ENCODE data around the gene TCF12.

TCF12 gene

DNA sequence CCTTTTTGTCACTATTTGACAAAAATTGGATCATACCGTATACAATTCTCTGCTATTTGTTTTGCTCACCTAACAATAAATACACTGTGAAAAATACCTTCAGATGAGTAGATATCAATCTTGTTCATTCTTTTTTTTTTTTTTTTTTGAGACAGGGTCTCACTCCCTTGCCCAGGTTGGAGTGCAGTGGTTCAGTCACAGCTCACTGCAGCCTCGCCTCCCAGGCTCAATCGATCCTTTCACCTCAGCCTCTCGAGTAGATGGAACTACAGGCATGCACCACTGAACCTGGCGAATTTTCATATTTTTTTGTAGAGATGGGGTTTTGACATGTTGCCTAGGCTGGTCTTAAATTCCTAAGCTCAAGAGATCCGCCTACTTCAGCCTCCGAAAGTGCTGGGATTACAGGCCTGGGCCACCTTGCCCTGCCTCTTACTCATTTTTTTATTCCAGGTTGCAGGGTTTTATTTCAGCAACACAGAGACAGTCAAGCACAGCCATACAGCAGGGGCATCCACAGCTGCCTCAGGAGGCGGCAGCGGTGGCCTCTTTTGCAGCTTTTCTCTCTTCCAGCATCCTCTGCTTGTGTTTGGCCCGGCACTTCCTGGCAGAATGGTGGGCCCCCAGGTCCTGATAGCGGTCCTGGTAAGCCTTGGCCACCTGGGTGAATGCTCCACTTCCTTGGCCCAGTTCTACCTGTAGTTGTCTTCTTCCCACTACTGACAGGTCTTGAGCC lies 406.7 kb downstream of the TCF12 start:
- Histone ChIP-seq H3K18ac (ENCODE audit: low read length) (peak overlapping the region; percentile 70), H3K36me3 (replicated peaks in 1 of 2; ENCODE audit: control insufficient read depth in 2 of 2, insufficient read depth in 2 of 2, low read length in 2 of 2) (no peaks in the 10 kb centered on the region), H2AFZ (ENCODE audit: low read length) (no peak overlapping the region), H3K14ac (ENCODE audit: low read length) (no peak overlapping the region), H3K79me1 (ENCODE audit: low read depth, low read length) (no peaks in the 10 kb centered on the region), H3K4me1 (ENCODE audit: control insufficient read depth in 2 of 2, insufficient read depth in 1 of 2, low read depth in 1 of 2, low read length in 2 of 2) (peaks cover 4 to 15% of the 10 kb centered on the region in 2 donors), H2BK15ac (ENCODE audit: low read length) (no peak overlapping the region), H3K23ac (ENCODE audit: low read depth, low read length, poor library complexity) (no peak overlapping the region), H3K4me3 (ENCODE audit: low read length in 2 of 2) (no peak overlapping the region), H3K27me3 (ENCODE audit: control insufficient read depth in 3 of 3, insufficient read depth in 3 of 3, low read depth in 1 of 3, low read length in 3 of 3) (peaks cover 0 to 8% (median 0%) of the 10 kb centered on the region in 3 experiments), H3K9ac (ENCODE audit: low read depth, low read length, poor library complexity) (no peak overlapping the region), H4K8ac (ENCODE audit: low read depth, low read length) (no peak overlapping the region), H2BK5ac (ENCODE audit: low read length) (peak overlapping the region; percentile 4), H2BK12ac (ENCODE audit: low read length) (no peak overlapping the region), H4K91ac (ENCODE audit: low read depth, low read length, poor library complexity) (no peak overlapping the region), H2AK5ac (ENCODE audit: low read depth, low read length) (no peak overlapping the region), H3K4ac (ENCODE audit: low read length) (no peak overlapping the region), H3K4me2 (ENCODE audit: insufficient read depth, low read length, poor library complexity, severe bottlenecking) (no peak overlapping the region), H3K9me3 (replicated peaks in 1 of 2; ENCODE audit: control insufficient read depth in 2 of 2, insufficient read depth in 1 of 2, low read depth in 1 of 2, low read length in 2 of 2) (no peaks in the 10 kb centered on the region), H2BK120ac (ENCODE audit: low read depth, low read length) (no peak overlapping the region), H3K27ac (replicated peaks; ENCODE audit: low read length) (no peak overlapping the region)
- no peak for DNase-seq (ENCODE audit: low spot score)
- WGBS, 2 donors (ENCODE audit: extremely low coverage in 2 of 2, insufficient read length in 2 of 2, insufficient replicate concordance in 1 of 2), result no CpG with 5 or more reads among the region's 11 CpGs

GRCh38 chr15:57326196-57326595 lies 407.8 kb downstream of the TCF12 start:
- no peak overlapping the region for H2BK120ac ChIP-seq (ENCODE audit: low read depth, low read length)

DNA sequence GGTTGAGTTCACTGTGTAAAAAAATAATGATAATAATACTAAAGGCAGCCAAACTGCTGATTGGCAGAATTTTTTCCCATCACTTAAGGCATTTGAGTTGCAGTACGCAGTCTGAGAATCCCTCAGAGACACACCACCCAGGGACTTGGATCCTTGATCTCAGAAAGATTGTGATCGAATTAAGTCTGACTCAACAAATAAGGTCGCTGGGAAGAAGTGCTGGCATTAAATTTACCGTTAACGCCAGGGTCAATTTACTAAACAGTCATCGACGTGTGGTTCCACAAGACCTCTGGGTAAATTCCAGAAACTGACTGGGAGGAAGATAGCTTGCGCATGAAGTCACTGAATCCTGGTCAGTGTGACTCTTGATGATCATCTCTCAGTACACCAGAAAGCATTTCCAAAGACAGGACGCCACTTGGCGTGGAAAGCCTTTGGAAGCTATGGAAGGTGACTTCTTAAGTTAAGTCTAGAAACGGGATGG lies 409.6 kb downstream of the TCF12 start:
- no peak overlapping the region for H3K18ac ChIP-seq (ENCODE audit: low read length)
- H3K79me1 ChIP-seq (ENCODE audit: low read depth, low read length), result no peaks in the 10 kb centered on the region
- no peak overlapping the region for H3K9ac ChIP-seq (ENCODE audit: low read depth, low read length, poor library complexity)
- no peak overlapping the region for H3K4me3 ChIP-seq (ENCODE audit: low read length in 2 of 2)
- no peak overlapping the region for H4K91ac ChIP-seq (ENCODE audit: low read depth, low read length, poor library complexity)
- H3K36me3 ChIP-seq (replicated peaks in 1 of 2; ENCODE audit: control insufficient read depth in 2 of 2, insufficient read depth in 2 of 2, low read length in 2 of 2), result no peaks in the 10 kb centered on the region
- H3K23ac ChIP-seq (ENCODE audit: low read depth, low read length, poor library complexity), result no peak overlapping the region
- DNase-seq (ENCODE audit: low spot score), result no peak
- H3K27me3 ChIP-seq (ENCODE audit: control insufficient read depth in 3 of 3, insufficient read depth in 3 of 3, low read depth in 1 of 3, low read length in 3 of 3), result peaks cover 0 to 8% (median 0%) of the 10 kb centered on the region in 3 experiments
- H4K8ac ChIP-seq (ENCODE audit: low read depth, low read length), result no peak overlapping the region
- no peak overlapping the region for H3K27ac ChIP-seq (replicated peaks; ENCODE audit: low read length)
- H3K4me1 ChIP-seq (ENCODE audit: control insufficient read depth in 2 of 2, insufficient read depth in 1 of 2, low read depth in 1 of 2, low read length in 2 of 2), result peaks cover 0 to 7% of the 10 kb centered on the region in 2 donors
- no peak overlapping the region for H3K14ac ChIP-seq (ENCODE audit: low read length)
- WGBS, 2 donors (ENCODE audit: extremely low coverage in 2 of 2, insufficient read length in 2 of 2, insufficient replicate concordance in 1 of 2), result no CpG with 5 or more reads among the region's 11 CpGs
- no peak overlapping the region for H2BK15ac ChIP-seq (ENCODE audit: low read length)
- H2BK12ac ChIP-seq (ENCODE audit: low read length), result no peak overlapping the region
- no peak overlapping the region for H2BK120ac ChIP-seq (ENCODE audit: low read depth, low read length)
- H2AK5ac ChIP-seq (ENCODE audit: low read depth, low read length), result no peak overlapping the region
- H2BK5ac ChIP-seq (ENCODE audit: low read length), result no peak overlapping the region
- no peak overlapping the region for H3K4me2 ChIP-seq (ENCODE audit: insufficient read depth, low read length, poor library complexity, severe bottlenecking)
- H3K9me3 ChIP-seq (replicated peaks in 1 of 2; ENCODE audit: control insufficient read depth in 2 of 2, insufficient read depth in 1 of 2, low read depth in 1 of 2, low read length in 2 of 2), result no peaks in the 10 kb centered on the region
- H2AFZ ChIP-seq (ENCODE audit: low read length), result no peak overlapping the region
- H3K4ac ChIP-seq (ENCODE audit: low read length), result no peak overlapping the region

More at GRCh38 chr15:57326196-57326595, 407.8 kb downstream of the TCF12 start:
- H3K18ac ChIP-seq (ENCODE audit: low read length), result peak overlapping the region; percentile 44
- H2AFZ ChIP-seq (ENCODE audit: low read length), result no peak overlapping the region
- H3K14ac ChIP-seq (ENCODE audit: low read length), result no peak overlapping the region
- H4K8ac ChIP-seq (ENCODE audit: low read depth, low read length), result no peak overlapping the region
- H3K23ac ChIP-seq (ENCODE audit: low read depth, low read length, poor library complexity), result peak overlapping the region; percentile 38
- H4K91ac ChIP-seq (ENCODE audit: low read depth, low read length, poor library complexity), result no peak overlapping the region
- no peak for DNase-seq (ENCODE audit: low spot score)
- H2BK5ac ChIP-seq (ENCODE audit: low read length), result no peak overlapping the region
- H2BK12ac ChIP-seq (ENCODE audit: low read length), result no peak overlapping the region
- no CpG with 5 or more reads among the region's 23 CpGs for WGBS, 2 donors (ENCODE audit: extremely low coverage in 2 of 2, insufficient read length in 2 of 2, insufficient replicate concordance in 1 of 2)
- H3K9me3 ChIP-seq (replicated peaks in 1 of 2; ENCODE audit: control insufficient read depth in 2 of 2, insufficient read depth in 1 of 2, low read depth in 1 of 2, low read length in 2 of 2), result no peaks in the 10 kb centered on the region
- peak overlapping the region; percentile 72 for H2AK5ac ChIP-seq (ENCODE audit: low read depth, low read length)
- peaks cover 0 to 15% of the 10 kb centered on the region in 2 donors for H3K4me1 ChIP-seq (ENCODE audit: control insufficient read depth in 2 of 2, insufficient read depth in 1 of 2, low read depth in 1 of 2, low read length in 2 of 2)
- H2BK15ac ChIP-seq (ENCODE audit: low read length), result peak overlapping the region; percentile 62
- H3K36me3 ChIP-seq (replicated peaks in 1 of 2; ENCODE audit: control insufficient read depth in 2 of 2, insufficient read depth in 2 of 2, low read length in 2 of 2), result no peaks in the 10 kb centered on the region
- no peak overlapping the region for H3K9ac ChIP-seq (ENCODE audit: low read depth, low read length, poor library complexity)
- H3K27me3 ChIP-seq (ENCODE audit: control insufficient read depth in 3 of 3, insufficient read depth in 3 of 3, low read depth in 1 of 3, low read length in 3 of 3), result peaks cover 0 to 8% (median 0%) of the 10 kb centered on the region in 3 experiments
- H3K4me3 ChIP-seq (ENCODE audit: low read length in 2 of 2), result no peak overlapping the region
- no peaks in the 10 kb centered on the region for H3K79me1 ChIP-seq (ENCODE audit: low read depth, low read length)
- no peak overlapping the region for H3K4ac ChIP-seq (ENCODE audit: low read length)
- H3K27ac ChIP-seq (replicated peaks; ENCODE audit: low read length), result no peak overlapping the region
- H3K4me2 ChIP-seq (ENCODE audit: insufficient read depth, low read length, poor library complexity, severe bottlenecking), result no peak overlapping the region

GRCh38 chr15:57328479-57328878 lies 410.0 kb downstream of the TCF12 start:
- H3K36me3 ChIP-seq (replicated peaks in 1 of 2; ENCODE audit: control insufficient read depth in 2 of 2, insufficient read depth in 2 of 2, low read length in 2 of 2), result no peaks in the 10 kb centered on the region
- H2BK15ac ChIP-seq (ENCODE audit: low read length), result no peak overlapping the region
- H3K27me3 ChIP-seq (ENCODE audit: control insufficient read depth in 3 of 3, insufficient read depth in 3 of 3, low read depth in 1 of 3, low read length in 3 of 3), result peaks cover 0 to 8% (median 0%) of the 10 kb centered on the region in 3 experiments
- peaks cover 0 to 3% of the 10 kb centered on the region in 2 donors for H3K4me1 ChIP-seq (ENCODE audit: control insufficient read depth in 2 of 2, insufficient read depth in 1 of 2, low read depth in 1 of 2, low read length in 2 of 2)
- H3K18ac ChIP-seq (ENCODE audit: low read length), result no peak overlapping the region
- H3K9me3 ChIP-seq (replicated peaks in 1 of 2; ENCODE audit: control insufficient read depth in 2 of 2, insufficient read depth in 1 of 2, low read depth in 1 of 2, low read length in 2 of 2), result no peaks in the 10 kb centered on the region
- H2BK12ac ChIP-seq (ENCODE audit: low read length), result no peak overlapping the region
- no peak for DNase-seq (ENCODE audit: low spot score)
- H4K8ac ChIP-seq (ENCODE audit: low read depth, low read length), result no peak overlapping the region
- H3K4me2 ChIP-seq (ENCODE audit: insufficient read depth, low read length, poor library complexity, severe bottlenecking), result no peak overlapping the region
- no peak overlapping the region for H2BK5ac ChIP-seq (ENCODE audit: low read length)
- no peak overlapping the region for H3K14ac ChIP-seq (ENCODE audit: low read length)
- H3K4ac ChIP-seq (ENCODE audit: low read length), result no peak overlapping the region
- no peaks in the 10 kb centered on the region for H3K79me1 ChIP-seq (ENCODE audit: low read depth, low read length)
- no peak overlapping the region for H3K4me3 ChIP-seq (ENCODE audit: low read length in 2 of 2)
- WGBS, 2 donors (ENCODE audit: extremely low coverage in 2 of 2, insufficient read length in 2 of 2, insufficient replicate concordance in 1 of 2), result no CpG with 5 or more reads among the region's 8 CpGs
- H2AFZ ChIP-seq (ENCODE audit: low read length), result no peak overlapping the region
- H4K91ac ChIP-seq (ENCODE audit: low read depth, low read length, poor library complexity), result no peak overlapping the region
- H3K27ac ChIP-seq (replicated peaks; ENCODE audit: low read length), result no peak overlapping the region
- H3K23ac ChIP-seq (ENCODE audit: low read depth, low read length, poor library complexity), result no peak overlapping the region
- no peak overlapping the region for H3K9ac ChIP-seq (ENCODE audit: low read depth, low read length, poor library complexity)
- no peak overlapping the region for H2BK120ac ChIP-seq (ENCODE audit: low read depth, low read length)
- H2AK5ac ChIP-seq (ENCODE audit: low read depth, low read length), result no peak overlapping the region

All from neuronal stem cell (in vitro differentiated cells).